Measurements from ENCODE around the gene CTAGE1.

Gene CTAGE1

DNA sequence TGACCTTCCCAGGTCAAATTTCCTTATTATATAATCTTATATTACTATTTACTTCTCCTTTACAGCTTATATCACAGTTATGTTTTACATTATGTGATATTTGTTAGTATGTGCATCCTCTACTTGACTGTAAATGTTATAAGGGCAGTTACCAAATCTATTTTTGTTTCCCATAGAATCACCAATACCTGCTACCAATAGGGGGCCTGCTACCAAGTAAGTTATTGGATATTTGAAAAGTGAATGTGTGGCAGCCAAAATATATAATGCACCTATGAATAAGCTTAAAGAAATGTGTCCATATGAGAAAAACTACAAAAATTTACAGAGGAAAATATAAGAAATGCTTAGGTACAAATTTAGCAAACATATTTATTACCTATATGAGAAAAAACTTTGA, 23.9 kb upstream of the CTAGE1 start:
- DNase-seq (ENCODE audit: extremely low spot score, insufficient read length, low read depth) (no peak), FAIRE-seq (no peak)

DNA sequence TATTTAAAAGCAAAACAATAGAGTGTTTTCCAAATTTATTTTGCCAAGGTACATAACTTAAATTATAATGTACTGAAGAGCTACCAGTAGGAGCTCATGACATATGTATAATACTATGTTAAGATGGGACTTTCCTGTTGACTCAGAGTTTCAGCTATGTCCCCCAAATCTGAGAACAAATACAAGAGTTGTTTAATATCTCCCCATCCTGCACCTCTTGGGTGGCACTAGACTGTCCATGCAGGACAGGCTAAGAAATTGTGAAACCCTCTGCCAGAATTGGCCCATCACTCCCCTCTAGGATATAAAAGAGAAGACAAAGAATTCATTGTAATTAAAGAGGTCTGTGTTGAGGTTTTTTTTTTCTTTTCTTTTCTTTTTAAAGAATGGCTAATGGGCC, 21.7 kb upstream of the CTAGE1 start:
- FAIRE-seq (no peak), DNase-seq (ENCODE audit: extremely low spot score, insufficient read length, low read depth) (no peak)

GRCh38 chr18:22436136-22436535, 18.4 kb upstream of the CTAGE1 start:
- FAIRE-seq: no peak
- DNase-seq (ENCODE audit: extremely low spot score, insufficient read length, low read depth): no peak

GRCh38 chr18:22434973-22435608, 17.4 kb upstream of the CTAGE1 start:
- FAIRE-seq: no peak
- no peak for DNase-seq (ENCODE audit: extremely low spot score, insufficient read length, low read depth)

GRCh38 chr18:22433956-22434355, 16.2 kb upstream of the CTAGE1 start:
- FAIRE-seq (no peak), DNase-seq (ENCODE audit: extremely low spot score, insufficient read length, low read depth) (no peak)

GRCh38 chr18:22432657-22433137, 15.0 kb upstream of the CTAGE1 start:
- FAIRE-seq: no peak
- DNase-seq (ENCODE audit: extremely low spot score, insufficient read length, low read depth): no peak

DNA sequence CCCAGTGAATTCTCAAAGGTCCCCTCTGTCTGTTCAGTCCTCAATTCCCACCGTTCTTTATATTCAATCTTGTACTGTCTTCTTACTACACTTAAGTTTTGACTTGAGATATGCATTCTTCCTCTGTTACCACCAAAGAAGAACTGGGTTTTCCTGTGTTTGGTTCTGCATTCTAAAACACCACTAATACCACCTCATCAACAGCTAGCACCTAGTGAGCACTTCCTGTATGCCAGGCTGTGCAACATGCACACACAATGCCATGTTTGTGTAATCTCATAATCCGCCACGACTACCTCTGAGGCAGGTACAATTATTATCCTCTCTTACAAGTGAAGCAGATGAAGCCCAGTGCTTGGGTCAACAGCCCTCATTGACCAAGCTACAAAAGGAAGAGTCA, 11.8 kb upstream of the CTAGE1 start:
- DNase-seq (ENCODE audit: extremely low spot score, insufficient read length, low read depth) (no peak), FAIRE-seq (no peak)

- no peak for FAIRE-seq
- DNase-seq (ENCODE audit: extremely low spot score, insufficient read length, low read depth): no peak
Observed at GRCh38 chr18:22428672-22429071, 11.0 kb upstream of the CTAGE1 start.

DNA sequence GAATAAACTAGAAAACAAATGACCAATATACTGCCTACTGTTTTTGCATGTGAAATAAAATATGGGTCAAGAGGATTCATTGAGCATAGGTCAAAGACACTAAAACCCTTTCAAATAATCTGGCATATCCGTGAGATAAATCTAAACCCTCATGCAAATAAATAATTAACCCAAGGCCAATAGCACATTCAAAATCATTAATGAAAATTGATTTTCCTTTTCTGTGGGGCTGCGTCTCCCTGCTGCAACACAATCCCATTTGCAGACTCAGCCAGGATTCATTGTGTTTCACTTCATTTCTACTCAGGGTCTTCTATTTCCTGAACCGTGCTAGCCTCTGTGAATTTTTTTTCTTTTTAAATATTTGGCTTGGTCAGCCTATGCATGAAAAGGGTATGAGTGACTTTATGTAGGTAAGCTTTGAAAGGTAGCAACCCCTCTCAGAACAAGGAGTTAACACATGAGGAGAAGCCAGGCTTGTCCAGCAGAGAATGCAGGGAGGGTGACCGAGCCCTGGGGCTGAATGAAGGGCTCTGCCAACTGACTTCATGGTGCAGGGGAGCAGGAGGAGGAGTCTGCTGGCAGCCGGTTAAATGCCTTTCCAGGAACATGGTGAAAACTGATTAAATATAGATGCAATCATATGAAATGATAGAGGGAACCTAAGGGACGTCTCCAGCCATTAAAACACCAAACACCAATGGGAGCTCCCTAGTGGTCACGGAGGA, 10.3 kb upstream of the CTAGE1 start:
- no peak for FAIRE-seq
- DNase-seq (ENCODE audit: extremely low spot score, insufficient read length, low read depth): no peak

GRCh38 chr18:22424565-22424963, 6.8 kb upstream of the CTAGE1 start:
- no peak for FAIRE-seq
- DNase-seq (ENCODE audit: extremely low spot score, insufficient read length, low read depth): no peak

- no peak for FAIRE-seq
- DNase-seq (ENCODE audit: extremely low spot score, insufficient read length, low read depth): no peak
Observed at GRCh38 chr18:22423878-22424564, 6.3 kb upstream of the CTAGE1 start.

DNA sequence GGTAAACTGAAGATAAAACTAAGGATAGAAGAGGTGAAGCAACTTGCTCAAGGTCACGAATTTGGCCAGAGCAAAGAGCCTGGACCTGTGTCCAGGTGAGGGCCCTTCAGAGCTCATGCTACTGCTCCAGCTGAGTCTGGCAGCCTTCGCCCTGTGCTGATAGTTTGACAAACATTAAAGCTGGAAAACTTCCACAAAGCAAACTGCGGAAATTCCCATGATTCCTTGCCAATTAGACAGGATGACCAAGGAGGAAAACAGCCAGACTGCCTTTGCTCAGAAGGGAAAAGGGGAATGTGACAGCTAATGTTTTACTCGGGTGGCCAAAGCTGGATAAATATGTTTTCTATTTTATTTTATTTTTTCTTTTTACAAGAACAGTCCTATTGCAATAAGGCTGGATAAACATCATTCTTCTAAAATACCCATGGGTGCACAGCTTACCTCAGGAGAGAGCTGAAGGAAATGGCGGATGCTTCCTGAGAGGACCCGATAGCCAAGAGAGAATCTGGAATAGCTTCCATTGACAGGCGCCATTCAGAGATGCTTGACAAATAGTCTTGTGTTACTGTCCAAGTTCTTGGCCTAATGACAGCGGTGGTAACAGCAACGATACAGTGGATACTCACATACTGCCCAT, 5.3 kb upstream of the CTAGE1 start:
- no peak for FAIRE-seq
- DNase-seq (ENCODE audit: extremely low spot score, insufficient read length, low read depth): no peak

- FAIRE-seq: no peak
- no peak for DNase-seq (ENCODE audit: extremely low spot score, insufficient read length, low read depth)
Observed at GRCh38 chr18:22420652-22421051, 2.9 kb upstream of the CTAGE1 start.

DNA sequence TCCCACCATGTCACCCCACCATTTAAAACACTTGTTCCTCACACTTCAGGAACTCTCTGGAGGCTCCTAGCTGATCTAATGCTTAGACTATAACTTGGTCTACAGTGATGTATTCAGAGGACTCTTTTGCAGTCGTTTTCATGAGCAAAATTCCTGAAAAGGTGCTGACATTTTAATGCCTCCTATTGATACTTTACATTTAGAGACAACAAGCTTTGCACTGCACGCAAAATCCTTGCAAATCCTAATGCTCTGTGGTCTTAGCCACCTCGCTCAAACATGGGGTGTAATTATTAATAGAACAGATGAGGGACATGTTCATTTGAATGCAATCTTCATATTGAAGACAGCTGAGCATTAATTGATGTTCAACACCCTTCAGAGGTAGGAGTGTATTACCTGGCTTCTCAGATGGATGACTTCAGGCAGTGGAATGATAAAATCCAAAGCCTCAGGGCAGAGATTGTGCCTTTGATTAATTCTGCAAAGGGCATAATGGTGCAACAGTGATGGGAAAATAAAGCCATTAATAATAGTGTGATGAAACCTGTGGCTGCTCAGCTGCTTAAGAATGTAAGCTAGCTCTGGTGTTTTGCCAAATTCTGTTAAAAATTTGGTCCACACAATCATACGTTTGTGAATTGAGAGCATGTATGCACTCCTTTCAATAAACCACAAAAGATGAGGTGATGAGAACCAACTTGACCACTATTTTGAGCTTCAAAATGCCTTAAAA, 5.4 kb downstream of the CTAGE1 start:
- DNase-seq (ENCODE audit: extremely low spot score, insufficient read length, low read depth) (no peak), FAIRE-seq (no peak)

- DNase-seq (ENCODE audit: extremely low spot score, insufficient read length, low read depth) (no peak), FAIRE-seq (no peak)
Observed at GRCh38 chr18:22411446-22411845, 6.3 kb downstream of the CTAGE1 start.

- DNase-seq (ENCODE audit: extremely low spot score, insufficient read length, low read depth) (no peak), FAIRE-seq (no peak)
Observed at GRCh38 chr18:22410126-22410525, 7.6 kb downstream of the CTAGE1 start.

GRCh38 chr18:22409445-22409844, 8.3 kb downstream of the CTAGE1 start:
- FAIRE-seq (no peak), DNase-seq (ENCODE audit: extremely low spot score, insufficient read length, low read depth) (no peak)

GRCh38 chr18:22408059-22408458, 9.7 kb downstream of the CTAGE1 start:
- no peak for FAIRE-seq

DNA sequence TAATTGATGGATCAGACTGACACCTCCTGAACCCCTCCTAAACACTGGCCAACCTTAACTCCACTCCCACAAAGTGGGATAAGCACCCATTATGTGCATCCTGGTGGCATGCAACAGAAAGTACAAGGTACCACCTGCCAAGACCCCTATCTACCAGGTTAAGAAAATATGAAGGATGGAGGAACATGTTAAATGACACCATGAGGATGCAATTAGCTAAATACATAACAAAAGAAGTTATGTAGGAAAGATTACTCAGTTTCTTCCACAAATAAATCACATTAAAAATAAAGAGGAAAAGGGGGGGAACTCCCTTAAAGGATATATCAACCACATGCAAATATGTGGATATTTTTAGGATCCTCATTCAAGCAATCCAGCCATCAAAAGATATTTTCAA, 12.6 kb downstream of the CTAGE1 start:
- no peak for FAIRE-seq
- no peak for DNase-seq (ENCODE audit: extremely low spot score, insufficient read length, low read depth)

More at GRCh38 chr18:22408059-22408458, 9.7 kb downstream of the CTAGE1 start:
- DNase-seq (ENCODE audit: extremely low spot score, insufficient read length, low read depth): no peak

GRCh38 chr18:22403950-22404349, 13.8 kb downstream of the CTAGE1 start:
- no peak for FAIRE-seq
- no peak for DNase-seq (ENCODE audit: extremely low spot score, insufficient read length, low read depth)
